Smooth muscle cell of trachea (primary cell): ENCODE results near the gene TYW3. TPM values are rescaled to one million over a fixed set of nuclear protein-coding genes. Genes with fewer than 3 reads are reported as not detected.

Experiments
- total RNA-seq: library from RNA; depleted of rRNA; stranded (reverse); fragments of >200 nt; gene quantifications from 2 replicates; pipeline ENCODE4 v1.2.1, GENCODE V29; 2014

TYW3 gene
- 13.9 and 18.0 TPM in 2 replicates for total RNA-seq

DNA sequence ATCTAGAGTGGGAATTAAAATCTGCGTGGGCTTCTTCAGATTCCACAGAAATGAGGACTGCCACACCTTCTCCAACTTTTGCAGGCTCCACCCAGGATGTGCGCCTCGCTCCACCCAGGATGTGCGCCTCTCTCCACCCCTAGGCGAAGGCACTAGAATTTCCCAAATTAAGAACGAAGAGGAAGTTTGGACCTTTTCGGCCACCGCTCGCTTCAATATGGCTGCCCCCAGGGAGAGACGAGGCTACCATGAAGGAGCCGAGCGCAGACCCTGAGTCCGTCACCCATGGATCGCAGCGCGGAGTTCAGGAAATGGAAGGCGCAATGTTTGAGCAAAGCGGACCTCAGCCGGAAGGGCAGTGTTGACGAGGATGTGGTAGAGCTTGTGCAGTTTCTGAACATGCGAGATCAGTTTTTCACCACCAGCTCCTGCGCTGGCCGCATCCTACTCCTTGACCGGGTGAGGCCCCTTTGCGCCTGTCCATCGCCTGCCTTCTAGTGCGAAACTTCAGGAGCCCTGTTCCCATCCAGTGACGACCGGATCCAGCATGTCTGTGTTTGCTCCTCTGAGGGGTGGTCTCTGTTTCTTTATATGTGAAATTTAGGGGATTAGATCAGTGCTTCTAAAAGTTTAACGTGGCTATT is at the start of gene TYW3, which contains the start of gene CRYZ:
Gene TYW3, plus strand, starts transcription at position 193 of the 644 bp plus-strand sequence. Its CDS starts 93 bp downstream, at position 286.
Gene CRYZ, minus strand, starts transcription at position 91 of the 644 bp plus-strand sequence. CDS start 8,229 bp downstream, outside the sequence.

Other genes starting within 250 kb of the TYW3 start
- gene LRRC53, start 220.5 kb upstream of the TYW3 start, total RNA-seq, result not detected in 2 replicates
- 0.15 TPM in 1 of 2 replicates, not detected in the other for gene ERICH3, start 59.4 kb upstream of the TYW3 start, total RNA-seq
- gene CRYZ, start 102 bp upstream of the TYW3 start, total RNA-seq, result 25.6 and 84.2 TPM in 2 replicates